ENCODE results near the gene TTC31.
"Not testable (repeated sequence)": the region's sequence is repeated elsewhere in the genome, so short reads cannot be mapped to it uniquely, and the experiment has no call there.

The TTC31 gene

DNA sequence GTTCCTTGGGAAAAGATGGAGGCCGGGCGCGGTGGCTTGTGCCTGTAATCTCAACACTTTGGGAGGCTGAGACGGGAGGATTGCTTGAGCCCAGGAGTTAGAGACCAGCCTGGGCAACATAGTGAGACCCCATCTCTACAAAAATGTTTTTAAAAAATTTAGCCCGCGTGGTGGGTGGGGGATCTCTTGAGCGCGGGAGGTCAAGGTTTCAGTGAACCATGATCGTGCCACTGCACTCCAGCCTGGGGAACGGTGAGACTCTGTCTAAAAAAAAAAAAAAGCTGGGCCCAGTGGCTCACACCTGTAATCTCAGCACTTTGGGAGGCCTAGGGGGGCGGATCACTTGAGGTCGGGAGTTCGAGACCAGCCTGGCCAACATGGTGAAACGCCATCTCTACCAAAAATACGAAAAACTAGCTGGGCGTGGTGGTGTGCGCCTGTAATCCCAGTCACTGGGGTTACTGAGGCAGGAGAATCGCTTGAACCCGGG lies 839 bp downstream of the TTC31 start:
- not testable (repeated sequence) for DNase-seq

GRCh38 chr2:74486141-74486540 lies 3.3 kb downstream of the TTC31 start:
- no peak for DNase-seq

DNA sequence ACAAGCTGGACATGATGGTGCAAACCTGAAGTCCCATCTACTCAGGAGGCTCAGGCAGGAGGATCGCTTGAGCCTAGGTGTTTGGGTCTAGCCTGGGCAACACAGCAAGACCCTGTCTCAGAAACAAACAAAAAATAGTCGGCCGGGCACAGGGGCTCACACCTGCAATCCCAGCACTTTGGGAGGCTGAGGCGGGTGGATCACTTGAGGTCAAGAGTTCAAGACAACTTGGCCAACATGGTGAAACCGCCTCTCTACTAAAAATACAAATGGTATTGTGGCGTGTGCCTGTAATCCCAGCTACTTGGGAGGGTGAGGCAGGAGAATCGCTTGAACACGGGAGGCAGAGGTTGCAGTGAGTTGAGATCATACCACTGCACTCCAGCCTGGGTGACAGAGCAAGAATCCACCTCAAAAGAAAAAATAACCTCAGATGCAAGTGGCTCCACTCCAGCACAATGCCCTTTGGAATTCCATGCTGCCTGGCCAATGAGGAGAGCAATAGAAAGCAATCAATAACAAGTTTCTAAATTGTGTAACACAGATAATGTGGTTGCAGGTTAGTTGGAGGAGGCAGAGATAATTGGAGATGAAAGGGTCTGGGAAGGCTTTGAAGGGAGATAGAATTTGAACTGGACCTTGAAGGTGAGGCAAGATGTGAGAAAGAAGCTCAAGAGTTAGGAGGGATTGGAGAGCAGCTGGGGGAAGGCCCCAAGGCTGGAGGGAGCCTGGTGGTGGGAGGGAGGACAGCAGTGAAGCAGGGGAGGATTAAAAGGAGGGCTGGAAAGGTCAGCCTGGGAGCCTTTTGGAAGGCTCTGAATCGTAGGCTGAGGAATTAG lies 6.0 kb downstream of the TTC31 start:
- DNase-seq, result no peak

DNA sequence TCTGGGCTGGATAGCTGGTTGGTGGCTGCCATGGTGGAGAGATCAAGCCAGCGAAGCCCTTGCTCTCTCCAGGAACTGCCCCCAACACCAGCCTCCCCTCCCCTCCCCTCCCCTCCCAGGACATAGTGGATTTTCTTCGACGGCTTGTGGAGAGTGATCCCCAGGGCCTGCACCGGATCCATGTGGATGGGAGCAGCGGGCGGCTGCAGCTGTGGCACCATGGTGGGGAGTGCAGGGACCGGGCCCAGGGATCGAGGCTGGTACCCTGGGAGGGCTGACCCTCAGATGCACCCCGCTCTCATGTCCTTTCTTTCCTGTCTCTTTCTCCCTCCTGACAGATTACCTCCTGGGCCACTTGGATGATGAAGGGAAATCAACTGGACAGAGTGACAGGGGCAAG lies 7.0 kb downstream of the TTC31 start:
- DNase-seq, result no peak

GRCh38 chr2:74491648-74492544 lies 9.0 kb downstream of the TTC31 start:
- DNase-seq, result no peak

- DNase-seq, result no peak
Measured at GRCh38 chr2:74493546-74493945, 10.7 kb downstream of the TTC31 start.

GRCh38 chr2:74495440-74495839 lies 12.6 kb downstream of the TTC31 start:
- DNase-seq, result no peak

DNA sequence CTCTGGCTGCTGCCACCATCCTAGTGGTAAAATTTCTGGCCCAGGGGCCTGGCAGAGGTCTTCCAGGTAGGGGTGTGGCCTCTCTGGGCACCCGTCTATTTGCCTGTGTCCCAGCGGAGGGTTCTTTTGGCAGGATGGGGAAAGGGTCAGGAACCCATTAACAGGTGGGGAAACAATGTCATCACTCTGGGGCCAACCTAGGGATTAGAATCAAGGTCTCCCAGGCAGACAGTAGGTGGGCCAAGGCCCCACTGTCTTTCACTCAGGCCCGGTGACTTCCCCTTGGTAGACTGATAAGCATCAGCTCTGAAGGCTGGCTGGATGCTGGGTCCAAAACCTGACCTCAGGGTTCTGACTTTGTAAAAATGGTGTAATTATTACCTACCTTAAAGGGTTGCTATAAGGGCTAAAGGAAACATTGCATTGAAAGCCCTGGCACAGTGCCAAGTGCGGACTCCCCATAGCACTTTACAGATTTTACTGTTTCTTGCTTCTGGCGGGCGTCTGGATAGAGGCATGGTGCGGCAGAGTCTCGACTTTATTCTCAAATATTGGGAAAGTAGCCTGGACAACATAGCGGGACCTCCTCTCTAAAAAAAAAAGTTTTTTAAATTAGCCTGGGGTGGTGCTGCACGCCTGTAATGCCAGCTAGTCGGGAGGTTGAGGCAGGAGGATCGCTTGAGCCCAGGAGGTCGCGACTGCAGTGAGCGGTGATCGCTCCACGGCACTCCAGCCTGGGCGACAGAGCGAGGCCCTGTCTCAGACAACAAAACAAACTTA lies 14.3 kb downstream of the TTC31 start:
- no peak for DNase-seq

- no peak for DNase-seq
Measured at GRCh38 chr2:74497777-74498499, 15.1 kb downstream of the TTC31 start.

GRCh38 chr2:74498500-74499266 lies 15.8 kb downstream of the TTC31 start:
- DNase-seq, result no peak

DNA sequence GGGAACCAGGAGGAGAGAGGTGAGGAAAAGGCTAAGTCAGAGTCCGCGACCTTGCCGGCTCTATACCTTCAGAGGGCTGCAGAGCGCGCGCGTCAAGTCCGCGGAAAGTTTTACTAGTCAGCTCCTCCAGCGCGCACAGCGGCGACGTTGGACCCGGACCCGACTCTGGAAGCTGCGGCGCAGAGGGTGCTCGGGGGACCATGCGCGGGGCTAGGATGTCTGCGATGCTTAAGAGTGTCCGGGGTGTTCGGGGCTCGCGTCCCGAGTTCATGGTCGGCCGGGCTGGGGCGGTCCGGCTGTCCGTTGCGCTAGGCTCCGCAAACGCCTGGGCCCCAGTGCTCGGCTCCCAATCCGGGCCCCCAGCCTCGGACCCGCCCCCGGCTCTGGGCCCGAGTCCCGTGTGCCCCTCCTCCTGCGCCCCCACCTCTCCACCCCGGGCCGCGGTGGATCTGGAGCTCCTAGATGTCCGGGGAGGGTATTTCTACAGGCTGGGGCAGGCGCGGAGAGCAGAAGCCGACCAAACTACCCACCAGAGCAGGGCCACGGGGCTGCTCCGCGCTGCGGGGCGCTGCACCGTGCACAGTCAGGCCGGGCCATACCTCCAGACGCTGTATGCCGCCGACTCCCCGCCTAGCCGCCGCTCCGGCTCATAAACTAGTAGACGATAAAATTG lies 16.5 kb downstream of the TTC31 start, which contains the start of gene LBX2:
Gene LBX2 (minus strand): TSS at position 337 of the 673 bp plus-strand sequence. CDS start 66 bp downstream, at position 271.
- DNase-seq, result no peak

DNA sequence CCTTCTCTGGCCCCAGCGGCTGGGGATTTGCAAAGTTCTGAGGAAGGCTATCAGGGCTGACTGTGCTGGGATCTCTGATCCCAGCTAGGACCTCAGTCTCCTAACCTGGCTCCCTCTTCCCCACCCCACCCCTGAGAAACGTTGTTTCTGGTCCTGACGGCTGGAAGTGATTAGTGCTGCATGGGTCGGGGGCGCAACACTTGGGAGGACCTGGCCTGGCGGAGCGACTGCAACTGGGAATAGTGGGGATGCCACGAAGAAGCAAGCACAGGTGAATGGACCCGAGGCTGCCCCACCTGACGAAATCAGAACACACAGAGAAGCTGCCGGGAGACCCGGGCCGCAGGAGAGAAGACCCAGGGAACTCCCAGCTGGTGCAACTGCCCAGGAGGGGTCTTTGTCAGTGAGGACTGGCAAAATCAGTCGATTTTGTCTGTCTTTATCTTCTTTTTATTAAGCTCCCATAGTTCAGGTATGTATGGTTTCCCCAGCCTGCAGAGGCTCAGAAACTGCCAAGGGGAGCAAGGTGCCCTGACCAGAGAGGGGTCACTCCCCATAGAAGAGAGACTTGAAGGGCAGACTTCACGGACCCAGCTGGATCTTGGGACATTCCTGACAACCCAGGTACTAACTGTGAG lies 17.2 kb downstream of the TTC31 start:
- DNase-seq, result no peak

DNA sequence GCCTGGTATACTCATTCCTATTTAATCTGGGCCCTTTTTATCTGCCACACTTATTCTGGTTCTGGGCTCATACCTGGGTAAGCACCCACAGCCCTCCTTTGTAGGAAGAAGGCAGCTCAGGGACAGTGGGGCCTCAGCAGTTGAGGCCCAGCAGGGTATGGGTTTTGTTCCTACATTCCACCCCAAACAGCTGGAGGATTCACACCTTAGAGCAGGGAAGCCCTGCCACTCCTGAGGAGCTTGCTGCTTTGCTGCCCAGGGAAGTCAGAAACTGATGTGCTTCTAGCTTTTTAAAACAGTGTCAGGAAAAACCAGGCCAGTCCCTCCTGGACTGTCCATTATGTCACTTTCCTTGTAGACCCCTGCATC lies 17.7 kb downstream of the TTC31 start:
- no peak for DNase-seq

DNA sequence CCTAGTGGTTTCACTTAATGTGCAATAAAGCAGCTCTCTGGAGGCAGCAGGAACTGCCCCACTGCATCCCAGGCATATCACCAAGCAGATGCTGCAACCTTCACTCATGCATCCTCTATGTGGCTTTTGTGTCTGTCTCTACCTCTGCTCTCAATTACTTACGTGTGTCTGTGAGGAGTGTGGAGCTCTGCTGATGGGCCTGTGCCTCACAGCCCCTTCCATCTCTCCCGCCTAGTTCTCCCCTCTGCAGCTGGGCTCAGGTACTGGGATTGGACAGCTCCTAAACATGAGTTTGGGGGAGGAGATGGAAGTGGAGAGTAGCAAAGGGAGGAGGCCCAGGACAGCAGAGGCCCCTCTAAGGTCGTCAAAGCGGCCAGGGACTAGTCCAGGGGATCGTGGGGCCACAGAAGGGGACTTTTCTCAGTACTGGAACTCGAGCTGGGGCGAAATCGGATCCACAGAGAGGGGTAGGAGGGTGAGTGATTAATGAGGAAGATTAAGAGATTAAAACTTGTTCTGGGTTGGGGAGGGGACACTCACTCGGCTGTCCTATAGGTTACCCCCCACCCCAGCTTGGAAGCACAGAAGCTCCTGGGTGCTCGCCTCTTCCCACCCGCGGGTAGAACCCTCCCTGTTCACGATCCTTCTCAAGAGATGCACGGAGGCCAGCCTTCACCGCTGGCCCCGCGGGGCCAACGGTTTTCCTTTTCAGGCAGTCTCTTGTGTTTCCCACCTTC lies 18.6 kb downstream of the TTC31 start:
- no peak for DNase-seq

- no peak for DNase-seq
Measured at GRCh38 chr2:74502147-74502719, 19.4 kb downstream of the TTC31 start.

GRCh38 chr2:74502720-74503505 lies 20.0 kb downstream of the TTC31 start:
- DNase-seq, result peak in 1 of 58 donors; percentile 11

All from anterior cingulate cortex (tissue), 58 donors.